WTC11 (cell line): ENCODE results near the gene TUBA1A. TPM values are rescaled to one million over a fixed set of nuclear protein-coding genes. Genes with fewer than 3 reads are reported as not detected.
"Not testable (repeated sequence)": the region's sequence is repeated elsewhere in the genome, so short reads cannot be mapped to it uniquely, and the experiment has no call there.

ENCODE experiments used
- ATAC-seq: fragments of 200-7000 bp; cut with Tn5 transposase; 2 replicates; pipeline ENCODE4 v1.10.0; 2021; ENCODE audit warnings: mild to moderate bottlenecking, moderate library complexity
- CTCF ChIA-PET: fragments of 300-600 bp; sonication (Branson Sonifier 250); formaldehyde crosslinking; loops from one replicate; lab custom pipeline; 2021; ENCODE audit warnings: antibody characterized with exemption; lab: Charles Lee
- POLR2A ChIA-PET: fragments of 350-600 bp; sonication (Branson Sonifier 250); formaldehyde crosslinking; loops from one replicate; lab custom pipeline; 2021; ENCODE audit warnings: antibody characterized with exemption; lab: Charles Lee
- DNase-seq: peaks from one replicate; pipeline ENCODE4 v3.0.0; 2021; ENCODE audit warnings: low spot score
- H3K27ac Mint-ChIP-seq: 2 replicates; pipeline ENCODE4 v1.8.0; 2021; ENCODE audit warnings: mixed read lengths
- H3K27me3 Mint-ChIP-seq: 2 replicates; pipeline ENCODE4 v1.8.0; 2021; ENCODE audit warnings: low read depth, mild to moderate bottlenecking, moderate library complexity, mixed read lengths
- H3K36me3 Mint-ChIP-seq: 2 replicates; pipeline ENCODE4 v1.8.0; 2021; ENCODE audit warnings: mixed read lengths
- H3K4me1 Mint-ChIP-seq: 2 replicates; pipeline ENCODE4 v1.8.0; 2022; ENCODE audit warnings: mixed read lengths
- H3K4me3 Mint-ChIP-seq: 2 replicates; pipeline ENCODE4 v1.8.0; 2021; ENCODE audit warnings: mild to moderate bottlenecking, moderate library complexity, mixed read lengths
- H3K9me3 Mint-ChIP-seq: 2 replicates; pipeline ENCODE4 v1.8.0; 2021; ENCODE audit warnings: mixed read lengths
- FOXJ3 ChIP-seq: sonication (generic); formaldehyde crosslinking; IDR thresholded peaks from 2 replicates; pipeline ENCODE4 v1.9.0; 2021; ENCODE audit warnings: missing genetic modification reagents, mild to moderate bottlenecking, borderline replicate concordance
- JAZF1 ChIP-seq: fragments of 250-450 bp; sonication (Bioruptor Pico); IDR thresholded peaks from 2 replicates; pipeline ENCODE4 v1.9.0; 2021; ENCODE audit warnings: moderate library complexity, mild to moderate bottlenecking, inconsistent platforms
- ZNF219 ChIP-seq: sonication (generic); formaldehyde crosslinking; IDR thresholded peaks from 2 replicates; pipeline ENCODE4 v1.8.0; 2023; ENCODE audit warnings: missing genetic modification reagents, mild to moderate bottlenecking, borderline replicate concordance
- total RNA-seq: library from RNA; stranded (reverse); gene quantifications from 3 replicates; pipeline ENCODE4 v1.2.3, GENCODE V29; 2021
- TF ChIP-seq, protein P1 (sequence below): fragments of 250-450 bp; sonication (Bioruptor Pico); IDR thresholded peaks from 2 replicates; pipeline ENCODE4 v1.9.0; 2021; ENCODE audit warnings: moderate library complexity, mild to moderate bottlenecking, inconsistent platforms, borderline replicate concordance
- TF ChIP-seq, protein P2 (sequence below): sonication (generic); formaldehyde crosslinking; IDR thresholded peaks from 2 replicates; pipeline ENCODE4 v1.8.1; 2022; ENCODE audit warnings: mild to moderate bottlenecking, moderate library complexity, missing genetic modification reagents
- TF ChIP-seq, protein P3 (sequence below): sonication (generic); formaldehyde crosslinking; IDR thresholded peaks from 2 replicates; pipeline ENCODE4 v1.8.0; 2023; ENCODE audit warnings: mild to moderate bottlenecking, missing genetic modification reagents
- TF ChIP-seq, protein P4 (sequence below): sonication (generic); formaldehyde crosslinking; IDR thresholded peaks from 2 replicates; pipeline ENCODE4 v1.8.1; 2022; ENCODE audit warnings: missing genetic modification reagents, borderline replicate concordance
- TF ChIP-seq, protein P5 (sequence below): sonication (generic); formaldehyde crosslinking; IDR thresholded peaks from 2 replicates; pipeline ENCODE4 v1.8.1; 2023; ENCODE audit warnings: mild to moderate bottlenecking, missing genetic modification reagents

TUBA1A gene
- total RNA-seq, 1 experiment from 2014 or later, result 226 TPM

DNA sequence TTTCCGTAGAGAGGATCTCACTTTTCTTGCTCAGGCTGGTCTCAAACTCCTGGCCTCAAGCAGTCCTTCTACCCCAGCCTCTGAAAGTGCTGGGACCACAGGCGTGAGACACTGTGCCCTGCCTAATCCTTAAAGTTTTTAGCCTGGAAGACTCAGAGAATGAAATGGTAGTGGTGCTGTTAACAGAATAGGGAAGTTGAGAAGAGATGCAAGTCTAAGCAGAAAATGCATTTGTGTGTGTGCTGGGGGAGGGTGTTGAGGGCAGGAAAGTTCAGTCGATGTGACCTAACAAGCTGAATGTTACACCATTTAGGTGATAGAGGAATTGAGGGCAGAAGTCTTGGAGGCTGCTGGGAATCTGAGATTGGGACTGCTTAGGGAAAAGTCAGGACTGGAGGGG, 6.9 kb upstream of the TUBA1A start (continued):
- TF ChIP-seq, protein P1, sequence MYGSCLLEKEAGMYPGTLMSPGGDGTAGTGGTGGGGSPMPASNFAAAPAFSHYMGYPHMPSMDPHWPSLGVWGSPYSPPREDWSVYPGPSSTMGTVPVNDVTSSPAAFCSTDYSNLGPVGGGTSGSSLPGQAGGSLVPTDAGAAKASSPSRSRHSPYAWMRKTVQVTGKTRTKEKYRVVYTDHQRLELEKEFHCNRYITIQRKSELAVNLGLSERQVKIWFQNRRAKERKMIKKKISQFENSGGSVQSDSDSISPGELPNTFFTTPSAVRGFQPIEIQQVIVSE (CRISPR knock-in tag), result no peak

DNA sequence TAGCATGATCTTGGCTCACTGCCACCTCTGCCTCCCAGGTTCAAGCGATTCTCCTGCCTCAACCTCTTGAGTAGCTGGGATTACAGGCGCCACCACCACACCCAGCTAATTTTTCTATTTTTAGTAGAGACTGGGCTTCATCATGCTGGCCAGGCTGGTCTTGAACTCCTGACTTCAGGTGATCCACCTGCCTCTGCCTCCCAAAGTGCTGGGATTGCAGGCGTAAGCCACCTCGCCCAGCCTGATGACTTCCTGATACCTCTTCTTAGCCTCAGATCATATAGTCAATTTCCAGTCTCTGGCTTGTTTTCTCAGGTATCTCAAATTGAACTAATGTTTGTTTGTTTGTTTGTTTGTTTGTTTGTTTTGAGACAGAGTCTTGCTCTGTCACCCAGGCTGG, 4.9 kb upstream of the TUBA1A start:
- ATAC-seq, H3K27me3 Mint-ChIP-seq, H3K4me3 Mint-ChIP-seq, POLR2A ChIA-PET, H3K36me3 Mint-ChIP-seq, H3K9me3 Mint-ChIP-seq, H3K27ac Mint-ChIP-seq, DNase-seq: not testable (repeated sequence)
- CTCF ChIA-PET, result interaction anchor here (1.1 kb wide), 1 partner anchor 129 kb away, joined by 4 read pairs; no protein-coding TSS in a partner anchor
- peaks cover 10% of the 10 kb centered on the region for H3K4me1 Mint-ChIP-seq

DNA sequence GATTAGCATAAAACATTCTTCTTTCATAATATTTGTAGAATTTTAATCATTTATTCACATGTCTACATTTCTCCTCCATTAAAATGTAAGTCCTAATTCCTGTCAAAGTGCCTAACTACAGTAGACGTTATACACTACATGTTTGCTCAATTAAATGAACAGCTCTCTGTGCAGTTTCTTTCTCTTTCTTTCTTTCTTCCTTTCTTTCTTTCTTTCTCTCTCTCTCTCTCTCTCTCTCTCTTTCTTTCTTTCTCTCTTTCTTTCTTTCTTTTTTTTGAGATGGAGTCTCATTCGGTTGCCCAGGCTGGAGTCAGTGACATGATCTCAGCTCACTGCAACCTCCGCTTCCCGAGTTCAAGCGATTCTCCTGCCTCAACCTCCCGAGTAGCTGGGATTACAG, 2.6 kb upstream of the TUBA1A start:
- POLR2A ChIA-PET, result not testable (repeated sequence)
- peaks cover 11% of the 10 kb centered on the region for H3K4me1 Mint-ChIP-seq

DNA sequence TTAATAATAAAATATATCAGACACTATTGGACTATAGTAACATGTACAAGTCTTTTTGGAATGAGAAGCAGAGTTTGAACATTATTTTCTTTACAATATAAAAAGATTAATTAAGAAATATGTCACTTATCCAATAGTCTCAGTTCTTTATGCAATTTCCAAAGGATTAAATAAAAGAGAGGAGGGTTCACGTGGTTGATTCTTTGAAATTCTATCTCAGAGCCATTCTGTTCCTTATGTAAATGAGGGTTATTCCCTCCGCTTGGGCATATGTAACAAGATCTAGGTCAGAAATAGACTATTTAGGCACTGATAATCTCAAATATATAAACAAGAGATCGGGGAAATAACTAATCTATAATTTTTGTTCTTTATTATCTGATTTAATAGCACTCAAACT, 2.1 kb upstream of the TUBA1A start:
- Mint-ChIP-seq H3K27me3 (no peaks in the 10 kb centered on the region), H3K4me3 (no peak overlapping the region), H3K27ac (no peak overlapping the region), H3K4me1 (peaks cover 11% of the 10 kb centered on the region), H3K9me3 (no peaks in the 10 kb centered on the region), H3K36me3 (peaks cover 4% of the 10 kb centered on the region)
- TF ChIP-seq, protein P2, sequence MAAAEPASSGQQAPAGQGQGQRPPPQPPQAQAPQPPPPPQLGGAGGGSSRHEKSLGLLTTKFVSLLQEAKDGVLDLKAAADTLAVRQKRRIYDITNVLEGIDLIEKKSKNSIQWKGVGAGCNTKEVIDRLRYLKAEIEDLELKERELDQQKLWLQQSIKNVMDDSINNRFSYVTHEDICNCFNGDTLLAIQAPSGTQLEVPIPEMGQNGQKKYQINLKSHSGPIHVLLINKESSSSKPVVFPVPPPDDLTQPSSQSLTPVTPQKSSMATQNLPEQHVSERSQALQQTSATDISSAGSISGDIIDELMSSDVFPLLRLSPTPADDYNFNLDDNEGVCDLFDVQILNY (CRISPR knock-in tag), result no peak
- TF ChIP-seq, protein P3, sequence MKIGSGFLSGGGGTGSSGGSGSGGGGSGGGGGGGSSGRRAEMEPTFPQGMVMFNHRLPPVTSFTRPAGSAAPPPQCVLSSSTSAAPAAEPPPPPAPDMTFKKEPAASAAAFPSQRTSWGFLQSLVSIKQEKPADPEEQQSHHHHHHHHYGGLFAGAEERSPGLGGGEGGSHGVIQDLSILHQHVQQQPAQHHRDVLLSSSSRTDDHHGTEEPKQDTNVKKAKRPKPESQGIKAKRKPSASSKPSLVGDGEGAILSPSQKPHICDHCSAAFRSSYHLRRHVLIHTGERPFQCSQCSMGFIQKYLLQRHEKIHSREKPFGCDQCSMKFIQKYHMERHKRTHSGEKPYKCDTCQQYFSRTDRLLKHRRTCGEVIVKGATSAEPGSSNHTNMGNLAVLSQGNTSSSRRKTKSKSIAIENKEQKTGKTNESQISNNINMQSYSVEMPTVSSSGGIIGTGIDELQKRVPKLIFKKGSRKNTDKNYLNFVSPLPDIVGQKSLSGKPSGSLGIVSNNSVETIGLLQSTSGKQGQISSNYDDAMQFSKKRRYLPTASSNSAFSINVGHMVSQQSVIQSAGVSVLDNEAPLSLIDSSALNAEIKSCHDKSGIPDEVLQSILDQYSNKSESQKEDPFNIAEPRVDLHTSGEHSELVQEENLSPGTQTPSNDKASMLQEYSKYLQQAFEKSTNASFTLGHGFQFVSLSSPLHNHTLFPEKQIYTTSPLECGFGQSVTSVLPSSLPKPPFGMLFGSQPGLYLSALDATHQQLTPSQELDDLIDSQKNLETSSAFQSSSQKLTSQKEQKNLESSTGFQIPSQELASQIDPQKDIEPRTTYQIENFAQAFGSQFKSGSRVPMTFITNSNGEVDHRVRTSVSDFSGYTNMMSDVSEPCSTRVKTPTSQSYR (CRISPR knock-in tag), result no peak
- TF ChIP-seq, protein P4, sequence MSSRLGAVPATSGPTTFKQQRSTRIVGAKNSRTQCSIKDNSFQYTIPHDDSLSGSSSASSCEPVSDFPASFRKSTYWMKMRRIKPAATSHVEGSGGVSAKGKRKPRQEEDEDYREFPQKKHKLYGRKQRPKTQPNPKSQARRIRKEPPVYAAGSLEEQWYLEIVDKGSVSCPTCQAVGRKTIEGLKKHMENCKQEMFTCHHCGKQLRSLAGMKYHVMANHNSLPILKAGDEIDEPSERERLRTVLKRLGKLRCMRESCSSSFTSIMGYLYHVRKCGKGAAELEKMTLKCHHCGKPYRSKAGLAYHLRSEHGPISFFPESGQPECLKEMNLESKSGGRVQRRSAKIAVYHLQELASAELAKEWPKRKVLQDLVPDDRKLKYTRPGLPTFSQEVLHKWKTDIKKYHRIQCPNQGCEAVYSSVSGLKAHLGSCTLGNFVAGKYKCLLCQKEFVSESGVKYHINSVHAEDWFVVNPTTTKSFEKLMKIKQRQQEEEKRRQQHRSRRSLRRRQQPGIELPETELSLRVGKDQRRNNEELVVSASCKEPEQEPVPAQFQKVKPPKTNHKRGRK (CRISPR knock-in tag), result no peak
- TF ChIP-seq FOXJ3 (CRISPR knock-in tag) (no peak), ZNF219 (CRISPR knock-in tag) (no peak), JAZF1 (CRISPR knock-in tag) (no peak)
- TF ChIP-seq, protein P5, sequence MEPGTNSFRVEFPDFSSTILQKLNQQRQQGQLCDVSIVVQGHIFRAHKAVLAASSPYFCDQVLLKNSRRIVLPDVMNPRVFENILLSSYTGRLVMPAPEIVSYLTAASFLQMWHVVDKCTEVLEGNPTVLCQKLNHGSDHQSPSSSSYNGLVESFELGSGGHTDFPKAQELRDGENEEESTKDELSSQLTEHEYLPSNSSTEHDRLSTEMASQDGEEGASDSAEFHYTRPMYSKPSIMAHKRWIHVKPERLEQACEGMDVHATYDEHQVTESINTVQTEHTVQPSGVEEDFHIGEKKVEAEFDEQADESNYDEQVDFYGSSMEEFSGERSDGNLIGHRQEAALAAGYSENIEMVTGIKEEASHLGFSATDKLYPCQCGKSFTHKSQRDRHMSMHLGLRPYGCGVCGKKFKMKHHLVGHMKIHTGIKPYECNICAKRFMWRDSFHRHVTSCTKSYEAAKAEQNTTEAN, result no peak
- DNase-seq (no peak), ATAC-seq (no peak)
- ChIA-PET CTCF (interaction anchor here (0.7 kb wide), 2 partner anchors 70 to 151 kb away, joined by 3 read pairs; no protein-coding TSS in a partner anchor), POLR2A (no interaction called here)

More for the DNA sequence above, 2.6 kb upstream of the TUBA1A start:
- ATAC-seq, H3K9me3 Mint-ChIP-seq, H3K27ac Mint-ChIP-seq, DNase-seq, H3K36me3 Mint-ChIP-seq, CTCF ChIA-PET, H3K27me3 Mint-ChIP-seq, H3K4me3 Mint-ChIP-seq: not testable (repeated sequence)
